Fibroblast of the aortic adventitia (primary cell): ENCODE data around the gene MRPL4. TPM values are rescaled to one million over a fixed set of nuclear protein-coding genes. Genes with fewer than 3 reads are reported as not detected.

ENCODE experiments used
- DNase-seq: peaks from one replicate; pipeline ENCODE4 v3.0.0-alpha.2; 2010; ENCODE audit warnings: low read depth
- H3K4me3 ChIP-seq: 2 replicates; pipeline ENCODE4 v1.5.1; 2011; ENCODE audit warnings: low read depth, mild to moderate bottlenecking, control low read depth, low read length, moderate library complexity
- CTCF ChIP-seq: IDR thresholded peaks from 2 replicates; pipeline ENCODE4 v1.5.1; 2011; ENCODE audit warnings: mild to moderate bottlenecking, low read length, control low read depth, inconsistent platforms; ENCODE audit not compliant: insufficient read depth
- small RNA-seq: library from RNA; depleted of rRNA; stranded (forward); fragments of <200 nt; gene quantifications from one replicate; pipeline ENCODE3, GENCODE V24; 2012
- total RNA-seq: library from RNA; depleted of rRNA; stranded (reverse); fragments of >200 nt; gene quantifications from 2 replicates; pipeline ENCODE4 v1.2.3, GENCODE V29; 2012; ENCODE audit warnings: low replicate concordance

MRPL4 gene
- total RNA-seq, 1 donor, result 33.9 TPM

- H3K4me3 ChIP-seq, result no peak overlapping the region
- no peak for TF ChIP-seq CTCF
- DNase-seq, result no peak
Measured at GRCh38 chr19:10305139-10305806, 53.3 kb downstream of the MRPL4 start.

DNA sequence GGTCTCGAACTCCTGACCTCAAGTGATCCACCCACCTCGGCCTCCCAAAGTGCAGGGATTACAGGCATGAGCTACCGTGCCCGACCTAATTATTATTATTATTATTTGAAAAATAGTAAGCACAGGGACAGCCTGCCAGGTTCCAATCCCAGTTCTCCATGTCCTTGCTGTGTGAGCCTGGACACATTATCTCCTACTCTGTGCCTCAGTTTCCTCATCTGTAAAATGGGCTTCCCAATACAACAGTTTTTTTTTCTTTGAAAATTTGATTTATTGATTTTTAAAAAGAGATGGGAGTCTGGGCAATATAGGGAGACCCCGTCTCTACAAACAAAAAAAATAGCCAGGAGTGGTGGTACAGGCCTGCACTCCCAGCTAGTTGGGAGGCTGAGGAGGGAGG is 54.3 kb downstream of the MRPL4 start:
- TF ChIP-seq CTCF, result no peak
- H3K4me3 ChIP-seq, result no peak overlapping the region
- no peak for DNase-seq

GRCh38 chr19:10309423-10309822 is 57.4 kb downstream of the MRPL4 start, which contains the start of gene ZGLP1:
ZGLP1 (minus strand) TSS chr19:10309815.
- no peak for TF ChIP-seq CTCF
- H3K4me3 ChIP-seq, result no peak within 1 kb of the TSS
- no peak for DNase-seq

Small RNA genes within 50 kb of the gene (small RNA-seq; reads per million reads assigned to genes)
- gene AC011511.1 (not detected), gene MIR4322 (not detected)

Other genes with a start within 250 kb of the MRPL4 start
- 4.1 and 5.2 TPM in 2 replicates for gene COL5A3, start 241.7 kb upstream of the MRPL4 start, total RNA-seq
- not detected in 2 replicates for gene RDH8, start 238.7 kb upstream of the MRPL4 start, total RNA-seq
- 18.4 and 22.7 TPM in 2 replicates for gene SHFL, start 165.9 kb upstream of the MRPL4 start, total RNA-seq
- 0.09 and 0.90 TPM in 2 replicates for gene ANGPTL6, start 149.5 kb upstream of the MRPL4 start, total RNA-seq
- gene PPAN, start 145.9 kb upstream of the MRPL4 start, total RNA-seq, result 7.8 and 21.8 TPM in 2 replicates
- 0.33 and 3.0 TPM in 2 replicates for gene P2RY11, start 140.5 kb upstream of the MRPL4 start, total RNA-seq
- 120 and 193 TPM in 2 replicates for gene EIF3G, start 132.3 kb upstream of the MRPL4 start, total RNA-seq
- 72.9 and 116 TPM in 2 replicates for gene DNMT1, start 57.3 kb upstream of the MRPL4 start, total RNA-seq
- 9.7 and 44.6 TPM in 2 replicates for gene S1PR2, start 20.9 kb upstream of the MRPL4 start, total RNA-seq
- 6.5 and 45.7 TPM in 2 replicates for gene ICAM1, start 18.9 kb downstream of the MRPL4 start, total RNA-seq
- gene ICAM4, start 34.7 kb downstream of the MRPL4 start, total RNA-seq, result 0.27 and 0.98 TPM in 2 replicates
- gene ICAM5, start 37.7 kb downstream of the MRPL4 start, total RNA-seq, result 1.2 and 4.4 TPM in 2 replicates
- gene ZGLP1, start 57.6 kb downstream of the MRPL4 start, total RNA-seq, result 0.16 and 0.63 TPM in 2 replicates
- gene FDX2, start 63.8 kb downstream of the MRPL4 start, total RNA-seq, result 15.1 and 97.6 TPM in 2 replicates
- gene RAVER1, start 81.3 kb downstream of the MRPL4 start, total RNA-seq, result 6.5 and 12.0 TPM in 2 replicates
- gene ICAM3, start 87.4 kb downstream of the MRPL4 start, total RNA-seq, result 1.3 and 8.5 TPM in 2 replicates
- 25.7 and 51.5 TPM in 2 replicates for gene TYK2, start 128.4 kb downstream of the MRPL4 start, total RNA-seq
- 60.5 and 151 TPM in 2 replicates for gene CDC37, start 151.3 kb downstream of the MRPL4 start, total RNA-seq
- 1.8 and 7.0 TPM in 2 replicates for gene PDE4A, start 168.3 kb downstream of the MRPL4 start, total RNA-seq